H9 (cell line): ENCODE data around the gene UROS. TPM values are rescaled to one million over a fixed set of nuclear protein-coding genes. Genes with fewer than 3 reads are reported as not detected.

Experiments used
- DNase-seq: peaks from one replicate; pipeline ENCODE4 v3.0.0-alpha.2; 2017
- H2AFZ ChIP-seq: one replicate; pipeline ENCODE4 v1.6.1; 2013; ENCODE audit warnings: mild to moderate bottlenecking, low read length, control low read depth, moderate library complexity
- H2AK5ac ChIP-seq: 2 replicates; pipeline ENCODE4 v1.6.1; 2013; ENCODE audit warnings: low read length, control low read depth, mixed read lengths; ENCODE audit not compliant: insufficient read length
- H2BK120ac ChIP-seq: one replicate; pipeline ENCODE4 v1.6.1; 2013; ENCODE audit warnings: low read depth, mild to moderate bottlenecking, low read length, control low read depth, inconsistent platforms; ENCODE audit not compliant: poor library complexity, severe bottlenecking
- H2BK12ac ChIP-seq: 2 replicates; pipeline ENCODE4 v1.6.1; 2013; ENCODE audit warnings: low read length, control low read depth, mixed read lengths, low read depth; ENCODE audit not compliant: insufficient read length
- H2BK15ac ChIP-seq: 2 replicates; pipeline ENCODE4 v1.6.1; 2013; ENCODE audit warnings: low read depth, low read length, control low read depth
- H2BK20ac ChIP-seq: one replicate; pipeline ENCODE4 v1.6.1; 2013; ENCODE audit warnings: low read depth, mild to moderate bottlenecking, low read length, control low read depth, inconsistent platforms; ENCODE audit not compliant: poor library complexity, severe bottlenecking
- H2BK5ac ChIP-seq: 2 replicates; pipeline ENCODE4 v1.6.1; 2013; ENCODE audit warnings: low read length, control low read depth, mixed read lengths; ENCODE audit not compliant: insufficient read length
- H3K14ac ChIP-seq: 2 replicates; pipeline ENCODE4 v1.6.1; 2013; ENCODE audit warnings: low read length, control low read depth; ENCODE audit not compliant: insufficient read depth
- H3K18ac ChIP-seq: 2 replicates; pipeline ENCODE4 v1.6.1; 2013; ENCODE audit warnings: low read depth, mild to moderate bottlenecking, mixed read lengths, low read length, control low read depth; ENCODE audit not compliant: insufficient read length
- H3K23ac ChIP-seq: 2 replicates; pipeline ENCODE4 v1.6.1; 2013; ENCODE audit warnings: low read length, control low read depth, mixed read lengths, low read depth; ENCODE audit not compliant: insufficient read length
- H3K23me2 ChIP-seq: 2 replicates; pipeline ENCODE4 v1.6.1; 2013; ENCODE audit warnings: low read depth, mild to moderate bottlenecking, mixed read lengths, low read length, control low read depth; ENCODE audit not compliant: insufficient read length, poor library complexity, severe bottlenecking
- H3K27ac ChIP-seq: 2 replicates; pipeline ENCODE4 v1.5.1; 2013; ENCODE audit warnings: low read length, control low read depth, mixed read lengths, low read depth; ENCODE audit not compliant: insufficient read length
- H3K27me3 ChIP-seq: 2 replicates; pipeline ENCODE4 v1.6.1; 2013; ENCODE audit warnings: low read length, control low read depth, inconsistent platforms; ENCODE audit not compliant: insufficient read depth
- H3K4ac ChIP-seq: 2 replicates; pipeline ENCODE4 v1.6.1; 2013; ENCODE audit warnings: low read depth, mild to moderate bottlenecking, control low read depth, inconsistent platforms, low read length, moderate library complexity
- H3K4me1 ChIP-seq: 2 replicates; pipeline ENCODE4 v1.6.1; 2013; ENCODE audit warnings: low read length, control low read depth, inconsistent platforms; ENCODE audit not compliant: insufficient read depth
- H3K4me2 ChIP-seq: 2 replicates; pipeline ENCODE4 v1.6.1; 2013; ENCODE audit warnings: low read length, control low read depth, mixed read lengths; ENCODE audit not compliant: insufficient read length, insufficient read depth
- H3K56ac ChIP-seq: 2 replicates; pipeline ENCODE4 v1.6.1; 2013; ENCODE audit warnings: low read depth, mild to moderate bottlenecking, mixed read lengths, low read length, control low read depth; ENCODE audit not compliant: insufficient read length
- H3K79me1 ChIP-seq: 2 replicates; pipeline ENCODE4 v1.6.1; 2013; ENCODE audit warnings: low read depth, mild to moderate bottlenecking, moderate library complexity, low read length, control low read depth, inconsistent platforms; ENCODE audit not compliant: insufficient read depth, poor library complexity, severe bottlenecking
- H3K79me2 ChIP-seq: 2 replicates; pipeline ENCODE4 v1.6.1; 2013; ENCODE audit warnings: low read length, control low read depth, inconsistent platforms; ENCODE audit not compliant: insufficient read depth
- H3K9ac ChIP-seq: 2 replicates; pipeline ENCODE4 v1.6.1; 2013; ENCODE audit warnings: low read length, control low read depth, mixed read lengths; ENCODE audit not compliant: insufficient read length; ENCODE audit errors: extremely low read depth
- H3K9me3 ChIP-seq: one replicate; pipeline ENCODE4 v1.6.1; 2013; ENCODE audit warnings: low read depth, low read length, inconsistent platforms; ENCODE audit not compliant: control insufficient read depth
- H3T11ph ChIP-seq: one replicate; pipeline ENCODE4 v1.6.1; 2013; ENCODE audit warnings: mild to moderate bottlenecking, low read length, control low read depth, inconsistent platforms
- H4K20me1 ChIP-seq: one replicate; pipeline ENCODE4 v1.6.1; 2013; ENCODE audit not compliant: control insufficient read depth, insufficient read length, insufficient read depth
- H4K5ac ChIP-seq: 2 replicates; pipeline ENCODE4 v1.6.1; 2013; ENCODE audit warnings: low read depth, mild to moderate bottlenecking, mixed read lengths, low read length, control low read depth; ENCODE audit not compliant: insufficient read length
- H4K8ac ChIP-seq: replicated peaks from 2 replicates; pipeline ENCODE4 v1.6.1; 2013; ENCODE audit warnings: low read length, control low read depth, mixed read lengths, low read depth; ENCODE audit not compliant: insufficient read length
- H4K91ac ChIP-seq: 2 replicates; pipeline ENCODE4 v1.6.1; 2013; ENCODE audit warnings: low read depth, mild to moderate bottlenecking, moderate library complexity, mixed read lengths, low read length, control low read depth; ENCODE audit not compliant: insufficient read length
- H3K27ac Mint-ChIP-seq, 3 experiments: 2 replicates in 2 of 3; 3 replicates in 1 of 3; pipeline ENCODE4 v1.8.0; 2020 to 2021; ENCODE audit warnings: mixed read lengths in 3 of 3, mild to moderate bottlenecking in 1 of 3, moderate library complexity in 1 of 3
- H3K27me3 Mint-ChIP-seq: 2 replicates; pipeline ENCODE4 v1.8.0; 2021; ENCODE audit warnings: low read depth, mild to moderate bottlenecking, moderate library complexity, mixed read lengths
- H3K36me3 Mint-ChIP-seq, 3 experiments: 2 replicates in 2 of 3; 3 replicates in 1 of 3; pipeline ENCODE4 v1.8.0; 2020 to 2021; ENCODE audit warnings: low read depth in 3 of 3, mixed read lengths in 3 of 3; ENCODE audit not compliant: insufficient read depth in 1 of 3
- H3K4me1 Mint-ChIP-seq, 2 experiments: 2 replicates each; pipeline ENCODE4 v1.8.0; 2020; ENCODE audit warnings: mixed read lengths in 2 of 2
- H3K4me3 Mint-ChIP-seq, 2 experiments: 2 replicates in 1 of 2; 3 replicates in 1 of 2; pipeline ENCODE4 v1.8.0; 2020 to 2021; ENCODE audit warnings: mild to moderate bottlenecking in 2 of 2, mixed read lengths in 2 of 2, moderate library complexity in 1 of 2
- H3K9me3 Mint-ChIP-seq, 2 experiments: 2 replicates in 1 of 2; 3 replicates in 1 of 2; pipeline ENCODE4 v1.8.0; 2020; ENCODE audit warnings: mild to moderate bottlenecking in 2 of 2, mixed read lengths in 2 of 2, moderate library complexity in 1 of 2
- WGBS: extraction: QIAGEN DNeasy Blood & Tissue Kit; methylation state at CpG from one replicate; pipeline ENCODE4 v1.1.7; 2013; ENCODE audit warnings: missing lambda C conversion rate, low lambda C conversion rate, mixed read lengths; ENCODE audit not compliant: insufficient read length; ENCODE audit errors: extremely low coverage; 5-methylcytosine and 5-hydroxymethylcytosine counted together
- total RNA-seq: library from RNA; stranded (reverse); gene quantifications from 2 replicates; pipeline ENCODE4 v1.2.1, GENCODE V29; 2021
- TF ChIP-seq, protein P1 (sequence below): fragments of 200-600 bp; sonication (generic); conservative IDR thresholded peaks from 3 replicates; pipeline ENCODE4 v1.8.0; 2021; ENCODE audit warnings: antibody characterized with exemption, mild to moderate bottlenecking

UROS gene
- total RNA-seq, 1 experiment from 2014 or later, result 42.3 TPM

DNA sequence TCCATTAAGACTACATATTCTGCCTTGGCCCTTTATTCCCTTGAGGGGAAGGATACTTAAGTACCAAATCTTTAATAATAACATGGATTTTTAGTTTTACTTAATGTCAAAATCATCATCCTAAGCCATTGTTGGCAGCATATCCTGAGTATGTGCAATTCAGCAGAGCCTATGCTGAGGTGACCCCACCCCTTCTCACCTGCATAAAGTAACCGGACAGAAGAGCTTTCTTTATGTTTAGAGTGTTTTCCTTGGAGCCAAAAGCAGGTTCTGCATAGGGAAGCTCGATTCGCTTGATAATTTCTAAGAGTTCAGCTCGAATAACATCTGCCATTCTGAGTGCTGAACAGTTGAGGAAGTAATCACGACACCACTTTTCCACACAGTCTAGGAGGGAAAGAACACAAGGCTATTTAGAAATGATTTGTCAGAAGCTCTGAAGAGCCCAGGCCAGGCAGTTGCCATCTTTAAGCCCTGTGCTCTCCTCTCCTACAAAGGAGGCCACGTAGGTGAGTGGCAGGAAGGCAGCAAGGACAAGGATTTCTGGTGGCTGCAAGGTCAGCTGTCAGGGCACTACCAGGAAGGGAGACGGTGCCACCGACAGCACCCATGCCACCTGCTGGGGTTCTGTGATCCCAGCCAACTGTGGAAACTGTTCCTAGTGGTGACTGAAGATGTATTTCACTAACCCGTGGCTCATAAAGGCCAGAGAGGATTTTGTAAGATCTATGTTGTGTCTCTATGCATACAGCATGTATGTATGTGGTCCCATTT, 15.9 kb upstream of the UROS start:
- Histone ChIP-seq H4K8ac (no peak overlapping the region), H3K4ac (no peak overlapping the region), H3K56ac (no peak overlapping the region), H2AFZ (no peak overlapping the region), H3K23me2 (no peaks in the 10 kb centered on the region), H3K9me3 (no peaks in the 10 kb centered on the region), H3K4me1 (no peaks in the 10 kb centered on the region), H2BK120ac (no peak overlapping the region), H3K79me1 (no peaks in the 10 kb centered on the region), H4K91ac (no peak overlapping the region), H2BK15ac (no peak overlapping the region), H2BK20ac (no peak overlapping the region), H2AK5ac (no peak overlapping the region), H3K18ac (no peak overlapping the region), H3K23ac (no peak overlapping the region), H4K20me1 (no peaks in the 10 kb centered on the region), H3T11ph (no peak overlapping the region), H3K4me2 (no peak overlapping the region), H3K9ac (no peak overlapping the region), H3K27me3 (no peaks in the 10 kb centered on the region), H4K5ac (no peak overlapping the region), H3K79me2 (no peaks in the 10 kb centered on the region), H2BK12ac (no peak overlapping the region), H2BK5ac (no peak overlapping the region), H3K14ac (no peak overlapping the region), H3K27ac (no peak overlapping the region)
- Mint-ChIP-seq H3K36me3 (peaks cover 20 to 69% (median 57%) of the 10 kb centered on the region in 3 experiments; a peak in 5 of 7 replicates), H3K9me3 (no peaks in the 10 kb centered on the region), H3K27ac (no peak overlapping the region; a peak in 1 of 7 replicates), H3K27me3 (no peaks in the 10 kb centered on the region), H3K4me3 (no peak overlapping the region), H3K4me1 (no peaks in the 10 kb centered on the region)
- WGBS, result no CpG with 5 or more reads among the region's 9 CpGs
- TF ChIP-seq, protein P1, sequence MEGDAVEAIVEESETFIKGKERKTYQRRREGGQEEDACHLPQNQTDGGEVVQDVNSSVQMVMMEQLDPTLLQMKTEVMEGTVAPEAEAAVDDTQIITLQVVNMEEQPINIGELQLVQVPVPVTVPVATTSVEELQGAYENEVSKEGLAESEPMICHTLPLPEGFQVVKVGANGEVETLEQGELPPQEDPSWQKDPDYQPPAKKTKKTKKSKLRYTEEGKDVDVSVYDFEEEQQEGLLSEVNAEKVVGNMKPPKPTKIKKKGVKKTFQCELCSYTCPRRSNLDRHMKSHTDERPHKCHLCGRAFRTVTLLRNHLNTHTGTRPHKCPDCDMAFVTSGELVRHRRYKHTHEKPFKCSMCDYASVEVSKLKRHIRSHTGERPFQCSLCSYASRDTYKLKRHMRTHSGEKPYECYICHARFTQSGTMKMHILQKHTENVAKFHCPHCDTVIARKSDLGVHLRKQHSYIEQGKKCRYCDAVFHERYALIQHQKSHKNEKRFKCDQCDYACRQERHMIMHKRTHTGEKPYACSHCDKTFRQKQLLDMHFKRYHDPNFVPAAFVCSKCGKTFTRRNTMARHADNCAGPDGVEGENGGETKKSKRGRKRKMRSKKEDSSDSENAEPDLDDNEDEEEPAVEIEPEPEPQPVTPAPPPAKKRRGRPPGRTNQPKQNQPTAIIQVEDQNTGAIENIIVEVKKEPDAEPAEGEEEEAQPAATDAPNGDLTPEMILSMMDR, result no peak
- DNase-seq, result no peak
